GM23338 (cell line): ENCODE measurements around the gene AP1S3. TPM values are rescaled to one million over a fixed set of nuclear protein-coding genes. Genes with fewer than 3 reads are reported as not detected.

Source experiments
- ATAC-seq: fragments of 200-7000 bp; cut with Tn5 transposase; 3 replicates; pipeline ENCODE4 v1.9.1; 2020
- DNase-seq: peaks from one replicate; pipeline ENCODE4 v3.0.0-alpha.2; 2015; ENCODE audit warnings: low spot score
- H2AFZ ChIP-seq: fragments of 200-600 bp; sonication (generic); 2 replicates; pipeline ENCODE4 v1.8.0; 2016; ENCODE audit warnings: antibody characterized with exemption, mild to moderate bottlenecking, moderate library complexity
- H3F3A ChIP-seq: fragments of 200-600 bp; sonication (generic); replicated peaks from 2 replicates; pipeline ENCODE4 v1.8.0; 2017; ENCODE audit warnings: antibody characterized with exemption, mixed run types, low read depth
- H3K27ac ChIP-seq: fragments of 200-600 bp; sonication (generic); 2 replicates; pipeline ENCODE4 v1.6.1; 2016; ENCODE audit warnings: low read depth
- H3K27me3 ChIP-seq: fragments of 200-600 bp; sonication (generic); 2 replicates; pipeline ENCODE4 v1.8.0; 2016; ENCODE audit warnings: mild to moderate bottlenecking, mixed run types, moderate library complexity; ENCODE audit not compliant: insufficient read depth
- H3K36me3 ChIP-seq: fragments of 200-600 bp; sonication (generic); 2 replicates; pipeline ENCODE4 v1.8.0; 2016; ENCODE audit warnings: mild to moderate bottlenecking; ENCODE audit not compliant: insufficient read depth
- H3K4me1 ChIP-seq: fragments of 200-600 bp; sonication (generic); 2 replicates; pipeline ENCODE4 v1.8.0; 2016; ENCODE audit warnings: mild to moderate bottlenecking, moderate library complexity; ENCODE audit not compliant: insufficient read depth
- H3K4me2 ChIP-seq: fragments of 200-600 bp; sonication (generic); 2 replicates; pipeline ENCODE4 v1.7.1; 2017; ENCODE audit warnings: mixed run types
- H3K4me3 ChIP-seq: fragments of 200-600 bp; sonication (generic); 2 replicates; pipeline ENCODE4 v1.6.1; 2016; ENCODE audit warnings: mixed run types
- H3K79me2 ChIP-seq: fragments of 200-600 bp; sonication (generic); replicated peaks from 2 replicates; pipeline ENCODE4 v1.8.0; 2017; ENCODE audit warnings: mild to moderate bottlenecking; ENCODE audit not compliant: insufficient read depth
- H3K9me2 ChIP-seq: fragments of 200-600 bp; sonication (generic); 2 replicates; pipeline ENCODE4 v1.8.0; 2017; ENCODE audit not compliant: insufficient read depth
- H4K20me1 ChIP-seq: fragments of 200-600 bp; sonication (generic); replicated peaks from 2 replicates; pipeline ENCODE4 v1.8.0; 2017; ENCODE audit warnings: mild to moderate bottlenecking; ENCODE audit not compliant: insufficient read depth
- H3K27ac Mint-ChIP-seq: 2 replicates; pipeline ENCODE4 v1.8.0; 2020; ENCODE audit warnings: inconsistent platforms, mild to moderate bottlenecking, moderate library complexity, mixed read lengths
- H3K27me3 Mint-ChIP-seq: 3 replicates; pipeline ENCODE4 v1.8.0; 2022; ENCODE audit warnings: low read depth, mild to moderate bottlenecking, moderate library complexity, mixed read lengths, inconsistent platforms; ENCODE audit not compliant: insufficient read depth, poor library complexity
- H3K36me3 Mint-ChIP-seq: 3 replicates; pipeline ENCODE4 v1.8.0; 2021; ENCODE audit warnings: low read depth, mild to moderate bottlenecking, inconsistent platforms, moderate library complexity, mixed read lengths
- H3K4me1 Mint-ChIP-seq: 3 replicates; pipeline ENCODE4 v1.8.0; 2020; ENCODE audit warnings: mild to moderate bottlenecking, inconsistent platforms, mixed read lengths
- H3K4me3 Mint-ChIP-seq: 3 replicates; pipeline ENCODE4 v1.8.0; 2021; ENCODE audit warnings: moderate library complexity, mild to moderate bottlenecking, inconsistent platforms, mixed read lengths
- H3K9me3 Mint-ChIP-seq: 3 replicates; pipeline ENCODE4 v1.8.0; 2020; ENCODE audit warnings: moderate library complexity, mild to moderate bottlenecking, inconsistent platforms, mixed read lengths
- CREB1 ChIP-seq: fragments of 250-450 bp; sonication (Bioruptor Pico); IDR thresholded peaks from 2 replicates; pipeline ENCODE4 v1.5.0; 2020; ENCODE audit warnings: low read depth, mild to moderate bottlenecking, moderate library complexity
- EZH2 ChIP-seq: fragments of 200-600 bp; sonication (generic); IDR thresholded peaks from one replicate; pipeline ENCODE4 v1.8.0; 2017; ENCODE audit warnings: antibody characterized with exemption, mild to moderate bottlenecking, low read depth; ENCODE audit not compliant: unreplicated experiment
- EZH2phosphoT487 ChIP-seq: fragments of 200-600 bp; sonication (generic); IDR thresholded peaks from one replicate; pipeline ENCODE4 v1.8.1; 2018; ENCODE audit warnings: antibody characterized with exemption; ENCODE audit not compliant: unreplicated experiment
- JUNB ChIP-seq: IDR thresholded peaks from one replicate; pipeline ENCODE4 v1.6.1; 2016; ENCODE audit warnings: antibody characterized with exemption; ENCODE audit not compliant: unreplicated experiment
- NANOG ChIP-seq: IDR thresholded peaks from 2 replicates; pipeline ENCODE4 v1.6.1; 2016; ENCODE audit warnings: antibody characterized with exemption, borderline replicate concordance
- STAT1 ChIP-seq: IDR thresholded peaks from one replicate; pipeline ENCODE4 v1.6.1; 2016; ENCODE audit warnings: antibody characterized with exemption; ENCODE audit not compliant: unreplicated experiment
- ZNF462 ChIP-seq: fragments of 250-450 bp; sonication (Bioruptor Pico); IDR thresholded peaks from 2 replicates; pipeline ENCODE4 v1.5.0; 2020; ENCODE audit warnings: mild to moderate bottlenecking, moderate library complexity
- polyA plus RNA-seq: library from polyadenylated mRNA; unstranded; fragments of >200 nt; fragmentation: Nextera tagmentation; extraction: Ambion mirVana; gene quantifications from 2 replicates; pipeline ENCODE4 v1.2.1, GENCODE V29; 2016
- total RNA-seq: library from RNA; depleted of rRNA; stranded (reverse); fragments of >200 nt; shearing (Covaris generic); gene quantifications from 2 replicates; pipeline ENCODE4 v1.2.3, GENCODE V29; 2014
- TF ChIP-seq, protein P1 (sequence below): IDR thresholded peaks from one replicate; pipeline ENCODE4 v1.6.1; 2018; ENCODE audit warnings: antibody characterized with exemption; ENCODE audit not compliant: unreplicated experiment
- TF ChIP-seq, protein P2 (sequence below): IDR thresholded peaks from 2 replicates; pipeline ENCODE4 v1.6.1; 2016; ENCODE audit warnings: antibody characterized with exemption

The AP1S3 gene
- total and polyA plus RNA-seq, 2 experiments from 2014 or later: 8.8 to 25.5 TPM

DNA sequence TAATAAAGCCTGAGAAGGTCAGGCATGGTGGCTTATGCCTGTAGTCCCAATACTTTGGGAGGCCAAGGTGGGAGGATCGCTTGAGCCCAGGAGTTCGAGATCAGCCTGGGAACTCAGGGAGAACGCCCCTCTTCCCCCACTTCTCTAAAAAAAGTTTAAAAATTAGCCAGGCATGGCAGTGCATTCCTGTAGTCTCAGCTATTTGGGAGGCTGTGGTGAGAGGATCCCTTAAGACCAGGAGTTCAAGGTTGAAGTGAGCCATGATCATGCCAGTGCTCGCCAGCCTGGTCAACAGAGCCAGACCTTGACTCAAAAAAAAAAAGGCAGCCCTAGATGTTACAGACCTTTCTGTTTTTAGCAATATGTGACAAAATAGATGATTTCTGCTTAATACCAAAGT, 83.4 kb downstream of the AP1S3 start:
- no peaks in the 10 kb centered on the region for H3K36me3 Mint-ChIP-seq
- H3K27ac Mint-ChIP-seq: no peak overlapping the region
- no peak overlapping the region for H3K4me2 ChIP-seq
- TF ChIP-seq, protein P1, sequence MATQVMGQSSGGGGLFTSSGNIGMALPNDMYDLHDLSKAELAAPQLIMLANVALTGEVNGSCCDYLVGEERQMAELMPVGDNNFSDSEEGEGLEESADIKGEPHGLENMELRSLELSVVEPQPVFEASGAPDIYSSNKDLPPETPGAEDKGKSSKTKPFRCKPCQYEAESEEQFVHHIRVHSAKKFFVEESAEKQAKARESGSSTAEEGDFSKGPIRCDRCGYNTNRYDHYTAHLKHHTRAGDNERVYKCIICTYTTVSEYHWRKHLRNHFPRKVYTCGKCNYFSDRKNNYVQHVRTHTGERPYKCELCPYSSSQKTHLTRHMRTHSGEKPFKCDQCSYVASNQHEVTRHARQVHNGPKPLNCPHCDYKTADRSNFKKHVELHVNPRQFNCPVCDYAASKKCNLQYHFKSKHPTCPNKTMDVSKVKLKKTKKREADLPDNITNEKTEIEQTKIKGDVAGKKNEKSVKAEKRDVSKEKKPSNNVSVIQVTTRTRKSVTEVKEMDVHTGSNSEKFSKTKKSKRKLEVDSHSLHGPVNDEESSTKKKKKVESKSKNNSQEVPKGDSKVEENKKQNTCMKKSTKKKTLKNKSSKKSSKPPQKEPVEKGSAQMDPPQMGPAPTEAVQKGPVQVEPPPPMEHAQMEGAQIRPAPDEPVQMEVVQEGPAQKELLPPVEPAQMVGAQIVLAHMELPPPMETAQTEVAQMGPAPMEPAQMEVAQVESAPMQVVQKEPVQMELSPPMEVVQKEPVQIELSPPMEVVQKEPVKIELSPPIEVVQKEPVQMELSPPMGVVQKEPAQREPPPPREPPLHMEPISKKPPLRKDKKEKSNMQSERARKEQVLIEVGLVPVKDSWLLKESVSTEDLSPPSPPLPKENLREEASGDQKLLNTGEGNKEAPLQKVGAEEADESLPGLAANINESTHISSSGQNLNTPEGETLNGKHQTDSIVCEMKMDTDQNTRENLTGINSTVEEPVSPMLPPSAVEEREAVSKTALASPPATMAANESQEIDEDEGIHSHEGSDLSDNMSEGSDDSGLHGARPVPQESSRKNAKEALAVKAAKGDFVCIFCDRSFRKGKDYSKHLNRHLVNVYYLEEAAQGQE: no peak
- TF ChIP-seq NANOG (no peak), EZH2phosphoT487 (no peak), STAT1 (no peak), CREB1 (CRISPR knock-in tag) (no peak), JUNB (no peak), EZH2 (no peak), ZNF462 (no peak)
- TF ChIP-seq, protein P2, sequence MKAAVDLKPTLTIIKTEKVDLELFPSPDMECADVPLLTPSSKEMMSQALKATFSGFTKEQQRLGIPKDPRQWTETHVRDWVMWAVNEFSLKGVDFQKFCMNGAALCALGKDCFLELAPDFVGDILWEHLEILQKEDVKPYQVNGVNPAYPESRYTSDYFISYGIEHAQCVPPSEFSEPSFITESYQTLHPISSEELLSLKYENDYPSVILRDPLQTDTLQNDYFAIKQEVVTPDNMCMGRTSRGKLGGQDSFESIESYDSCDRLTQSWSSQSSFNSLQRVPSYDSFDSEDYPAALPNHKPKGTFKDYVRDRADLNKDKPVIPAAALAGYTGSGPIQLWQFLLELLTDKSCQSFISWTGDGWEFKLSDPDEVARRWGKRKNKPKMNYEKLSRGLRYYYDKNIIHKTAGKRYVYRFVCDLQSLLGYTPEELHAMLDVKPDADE: no peak
- DNase-seq (no peak), ATAC-seq (no peak)
- H3K27me3 ChIP-seq: no peaks in the 10 kb centered on the region
- H3K4me1 Mint-ChIP-seq: no peaks in the 10 kb centered on the region
- no peaks in the 10 kb centered on the region for H3K79me2 ChIP-seq
- no peak overlapping the region for H3K4me3 ChIP-seq
- no peaks in the 10 kb centered on the region for H3K36me3 ChIP-seq
- H3K27ac ChIP-seq: no peak overlapping the region
- no peaks in the 10 kb centered on the region for H3F3A ChIP-seq
- H3K9me3 Mint-ChIP-seq: no peaks in the 10 kb centered on the region
- H3K9me2 ChIP-seq: no peaks in the 10 kb centered on the region
- H3K4me3 Mint-ChIP-seq: no peak overlapping the region
- H4K20me1 ChIP-seq: no peaks in the 10 kb centered on the region
- H2AFZ ChIP-seq: no peak overlapping the region
- no peaks in the 10 kb centered on the region for H3K4me1 ChIP-seq
- H3K27me3 Mint-ChIP-seq: no peaks in the 10 kb centered on the region
